ENCODE measurements around the gene C15orf39. TPM values are rescaled to one million over a fixed set of nuclear protein-coding genes. Genes with fewer than 3 reads are reported as not detected.
"Not testable (repeated sequence)": the region's sequence is repeated elsewhere in the genome, so short reads cannot be mapped to it uniquely, and the experiment has no call there.

Gene C15orf39
- total RNA-seq, 1 donor from 2014 or later = 132 TPM

GRCh38 chr15:75259873-75260272 lies 58.2 kb downstream of the C15orf39 start:
- not testable (repeated sequence) for H3K36me3 Mint-ChIP-seq (ENCODE audit: low read depth, unreplicated experiment)

More at GRCh38 chr15:75259873-75260272, 58.2 kb downstream of the C15orf39 start:
- not testable (repeated sequence) for H3K4me3 Mint-ChIP-seq (ENCODE audit: unreplicated experiment); H3K9me3 Mint-ChIP-seq (ENCODE audit: unreplicated experiment); H3K27me3 Mint-ChIP-seq (ENCODE audit: unreplicated experiment); H3K27ac Mint-ChIP-seq (ENCODE audit: unreplicated experiment); H3K4me1 Mint-ChIP-seq (ENCODE audit: unreplicated experiment); DNase-seq (ENCODE audit: low spot score)

Other genes starting within 250 kb of the C15orf39 start
- gene RPP25, start 245.1 kb upstream of the C15orf39 start, total RNA-seq (ENCODE audit: unreplicated experiment) = 24.0 TPM
- gene SCAMP5, start 206.3 kb upstream of the C15orf39 start, total RNA-seq (ENCODE audit: unreplicated experiment) = 132 TPM
- 25.0 TPM for gene PPCDC, start 178.3 kb upstream of the C15orf39 start, total RNA-seq (ENCODE audit: unreplicated experiment)
- not detected for gene GOLGA6C, start 56.5 kb downstream of the C15orf39 start, total RNA-seq (ENCODE audit: unreplicated experiment)
- gene GOLGA6D, start 81.0 kb downstream of the C15orf39 start, total RNA-seq (ENCODE audit: unreplicated experiment) = 1.2 TPM
- gene COMMD4, start 134.2 kb downstream of the C15orf39 start, total RNA-seq (ENCODE audit: unreplicated experiment) = 165 TPM
- gene NEIL1, start 145.2 kb downstream of the C15orf39 start, total RNA-seq (ENCODE audit: unreplicated experiment) = 149 TPM
- gene MAN2C1, start 166.7 kb downstream of the C15orf39 start, total RNA-seq (ENCODE audit: unreplicated experiment) = 237 TPM
- gene SIN3A, start 249.8 kb downstream of the C15orf39 start, total RNA-seq (ENCODE audit: unreplicated experiment) = 67.3 TPM